D721Med (cell line): ENCODE results near the gene BTNL3.

Experiments
- DNase-seq: peaks from one replicate; pipeline ENCODE4 v3.0.0; 2011; ENCODE audit warnings: low spot score; ENCODE audit not compliant: insufficient read length
- FAIRE-seq: peaks from 2 replicates; lab custom pipeline; 2011; peaks lifted over from hg19 to GRCh38; lab: Jason Lieb, UNC
- TF ChIP-seq, protein P1 (sequence below): IDR thresholded peaks from 2 replicates; pipeline ENCODE4 v1.5.1; 2012; ENCODE audit warnings: mild to moderate bottlenecking, control low read depth; ENCODE audit not compliant: insufficient read depth; ENCODE audit errors: missing control alignments

The BTNL3 gene

GRCh38 chr5:181037365-181037861 lies 48.8 kb downstream of the BTNL3 start:
- TF ChIP-seq, protein P1, sequence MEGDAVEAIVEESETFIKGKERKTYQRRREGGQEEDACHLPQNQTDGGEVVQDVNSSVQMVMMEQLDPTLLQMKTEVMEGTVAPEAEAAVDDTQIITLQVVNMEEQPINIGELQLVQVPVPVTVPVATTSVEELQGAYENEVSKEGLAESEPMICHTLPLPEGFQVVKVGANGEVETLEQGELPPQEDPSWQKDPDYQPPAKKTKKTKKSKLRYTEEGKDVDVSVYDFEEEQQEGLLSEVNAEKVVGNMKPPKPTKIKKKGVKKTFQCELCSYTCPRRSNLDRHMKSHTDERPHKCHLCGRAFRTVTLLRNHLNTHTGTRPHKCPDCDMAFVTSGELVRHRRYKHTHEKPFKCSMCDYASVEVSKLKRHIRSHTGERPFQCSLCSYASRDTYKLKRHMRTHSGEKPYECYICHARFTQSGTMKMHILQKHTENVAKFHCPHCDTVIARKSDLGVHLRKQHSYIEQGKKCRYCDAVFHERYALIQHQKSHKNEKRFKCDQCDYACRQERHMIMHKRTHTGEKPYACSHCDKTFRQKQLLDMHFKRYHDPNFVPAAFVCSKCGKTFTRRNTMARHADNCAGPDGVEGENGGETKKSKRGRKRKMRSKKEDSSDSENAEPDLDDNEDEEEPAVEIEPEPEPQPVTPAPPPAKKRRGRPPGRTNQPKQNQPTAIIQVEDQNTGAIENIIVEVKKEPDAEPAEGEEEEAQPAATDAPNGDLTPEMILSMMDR: no peak
- DNase-seq: no peak
- no peak for FAIRE-seq

GRCh38 chr5:181039471-181039870 lies 50.8 kb downstream of the BTNL3 start:
- DNase-seq: no peak
- no peak for FAIRE-seq
- TF ChIP-seq, protein P1: no peak

DNA sequence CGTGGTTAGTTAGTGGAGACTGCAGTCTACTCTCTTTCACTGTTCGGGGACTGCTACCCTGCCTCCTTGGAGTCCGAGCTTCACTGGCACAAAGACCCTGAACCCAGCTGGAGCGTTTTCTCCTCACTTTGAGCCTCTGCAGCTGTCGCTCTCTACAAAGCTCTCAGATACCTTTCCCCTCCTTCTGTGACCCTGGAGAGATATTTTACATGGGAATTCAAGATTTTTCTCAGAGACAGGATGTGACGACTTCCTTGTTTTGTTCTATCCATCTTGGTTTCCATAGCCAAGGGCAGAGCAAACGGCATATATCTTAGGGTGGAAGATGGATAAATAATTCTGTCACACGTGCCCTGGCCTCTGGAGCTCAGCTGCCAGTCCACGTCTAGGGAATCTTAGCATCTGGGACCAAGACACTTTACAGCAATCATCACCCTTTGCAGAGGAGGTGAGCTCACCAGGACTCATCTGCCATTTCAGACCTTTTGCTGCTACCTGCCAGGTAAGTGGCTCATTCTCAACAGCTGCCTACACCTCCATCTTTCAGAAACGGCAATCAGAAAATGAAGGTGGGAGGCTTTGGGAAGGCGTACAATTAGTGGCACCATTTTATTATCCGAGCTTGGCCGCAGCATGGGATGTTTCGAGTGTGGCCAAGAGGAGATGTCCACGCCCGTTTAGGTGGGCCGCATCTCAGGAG lies 51.4 kb downstream of the BTNL3 start, which contains the start of gene BTNL9:
Gene BTNL9, plus strand, starts transcription at position 336 of the 700 bp plus-strand sequence. CDS start 5,224 bp downstream, outside the sequence.
- no peak for FAIRE-seq
- TF ChIP-seq, protein P1: no peak
- no peak for DNase-seq

DNA sequence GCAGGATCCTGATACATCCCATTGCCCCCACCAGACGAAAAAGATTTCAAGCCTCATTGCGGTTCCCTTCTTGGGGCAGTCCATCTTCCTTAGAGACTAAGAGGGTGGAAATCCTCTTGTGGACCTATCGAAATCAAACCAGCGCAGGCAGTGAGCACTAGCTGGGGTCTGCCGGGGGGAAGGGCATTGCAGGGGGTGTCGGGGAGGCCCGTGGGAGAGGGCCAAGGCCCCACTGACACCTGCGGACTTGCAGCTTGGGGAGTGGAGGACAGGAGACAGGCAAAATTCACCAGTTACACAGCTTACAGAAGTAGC lies 51.9 kb downstream of the BTNL3 start:
- FAIRE-seq (no peak), DNase-seq (no peak)
- TF ChIP-seq, protein P1: no peak

- FAIRE-seq: no peak
- TF ChIP-seq, protein P1: no peak
- DNase-seq: no peak
These were observed 52.4 kb downstream of the BTNL3 start for GRCh38 chr5:181041043-181041442.

- TF ChIP-seq, protein P1: no peak
- FAIRE-seq (no peak), DNase-seq (no peak)
These were observed 53.5 kb downstream of the BTNL3 start for GRCh38 chr5:181042036-181042713.

- no peak for FAIRE-seq
- TF ChIP-seq, protein P1: no peak
- no peak for DNase-seq
These were observed 54.1 kb downstream of the BTNL3 start for GRCh38 chr5:181042722-181043121.
